GM23338 (cell line): ENCODE data around the gene CCDC40. TPM values are rescaled to one million over a fixed set of nuclear protein-coding genes. Genes with fewer than 3 reads are reported as not detected.

Experiments used
- ATAC-seq: fragments of 200-7000 bp; cut with Tn5 transposase; 3 replicates; pipeline ENCODE4 v1.9.1; 2020
- DNase-seq: peaks from one replicate; pipeline ENCODE4 v3.0.0-alpha.2; 2015; ENCODE audit warnings: low spot score
- H2AFZ ChIP-seq: fragments of 200-600 bp; sonication (generic); 2 replicates; pipeline ENCODE4 v1.8.0; 2016; ENCODE audit warnings: antibody characterized with exemption, mild to moderate bottlenecking, moderate library complexity
- H3F3A ChIP-seq: fragments of 200-600 bp; sonication (generic); replicated peaks from 2 replicates; pipeline ENCODE4 v1.8.0; 2017; ENCODE audit warnings: antibody characterized with exemption, mixed run types, low read depth
- H3K27ac ChIP-seq: fragments of 200-600 bp; sonication (generic); 2 replicates; pipeline ENCODE4 v1.6.1; 2016; ENCODE audit warnings: low read depth
- H3K27me3 ChIP-seq: fragments of 200-600 bp; sonication (generic); 2 replicates; pipeline ENCODE4 v1.8.0; 2016; ENCODE audit warnings: mild to moderate bottlenecking, mixed run types, moderate library complexity; ENCODE audit not compliant: insufficient read depth
- H3K36me3 ChIP-seq: fragments of 200-600 bp; sonication (generic); 2 replicates; pipeline ENCODE4 v1.8.0; 2016; ENCODE audit warnings: mild to moderate bottlenecking; ENCODE audit not compliant: insufficient read depth
- H3K4me1 ChIP-seq: fragments of 200-600 bp; sonication (generic); 2 replicates; pipeline ENCODE4 v1.8.0; 2016; ENCODE audit warnings: mild to moderate bottlenecking, moderate library complexity; ENCODE audit not compliant: insufficient read depth
- H3K4me2 ChIP-seq: fragments of 200-600 bp; sonication (generic); 2 replicates; pipeline ENCODE4 v1.7.1; 2017; ENCODE audit warnings: mixed run types
- H3K4me3 ChIP-seq: fragments of 200-600 bp; sonication (generic); 2 replicates; pipeline ENCODE4 v1.6.1; 2016; ENCODE audit warnings: mixed run types
- H3K79me2 ChIP-seq: fragments of 200-600 bp; sonication (generic); replicated peaks from 2 replicates; pipeline ENCODE4 v1.8.0; 2017; ENCODE audit warnings: mild to moderate bottlenecking; ENCODE audit not compliant: insufficient read depth
- H3K9me2 ChIP-seq: fragments of 200-600 bp; sonication (generic); 2 replicates; pipeline ENCODE4 v1.8.0; 2017; ENCODE audit not compliant: insufficient read depth
- H4K20me1 ChIP-seq: fragments of 200-600 bp; sonication (generic); replicated peaks from 2 replicates; pipeline ENCODE4 v1.8.0; 2017; ENCODE audit warnings: mild to moderate bottlenecking; ENCODE audit not compliant: insufficient read depth
- H3K27ac Mint-ChIP-seq: 2 replicates; pipeline ENCODE4 v1.8.0; 2020; ENCODE audit warnings: inconsistent platforms, mild to moderate bottlenecking, moderate library complexity, mixed read lengths
- H3K27me3 Mint-ChIP-seq: 3 replicates; pipeline ENCODE4 v1.8.0; 2022; ENCODE audit warnings: low read depth, mild to moderate bottlenecking, moderate library complexity, mixed read lengths, inconsistent platforms; ENCODE audit not compliant: insufficient read depth, poor library complexity
- H3K36me3 Mint-ChIP-seq: 3 replicates; pipeline ENCODE4 v1.8.0; 2021; ENCODE audit warnings: low read depth, mild to moderate bottlenecking, inconsistent platforms, moderate library complexity, mixed read lengths
- H3K4me1 Mint-ChIP-seq: 3 replicates; pipeline ENCODE4 v1.8.0; 2020; ENCODE audit warnings: mild to moderate bottlenecking, inconsistent platforms, mixed read lengths
- H3K4me3 Mint-ChIP-seq: 3 replicates; pipeline ENCODE4 v1.8.0; 2021; ENCODE audit warnings: moderate library complexity, mild to moderate bottlenecking, inconsistent platforms, mixed read lengths
- H3K9me3 Mint-ChIP-seq: 3 replicates; pipeline ENCODE4 v1.8.0; 2020; ENCODE audit warnings: moderate library complexity, mild to moderate bottlenecking, inconsistent platforms, mixed read lengths
- CREB1 ChIP-seq: fragments of 250-450 bp; sonication (Bioruptor Pico); IDR thresholded peaks from 2 replicates; pipeline ENCODE4 v1.5.0; 2020; ENCODE audit warnings: low read depth, mild to moderate bottlenecking, moderate library complexity
- EZH2 ChIP-seq: fragments of 200-600 bp; sonication (generic); IDR thresholded peaks from one replicate; pipeline ENCODE4 v1.8.0; 2017; ENCODE audit warnings: antibody characterized with exemption, mild to moderate bottlenecking, low read depth; ENCODE audit not compliant: unreplicated experiment
- EZH2phosphoT487 ChIP-seq: fragments of 200-600 bp; sonication (generic); IDR thresholded peaks from one replicate; pipeline ENCODE4 v1.8.1; 2018; ENCODE audit warnings: antibody characterized with exemption; ENCODE audit not compliant: unreplicated experiment
- JUNB ChIP-seq: IDR thresholded peaks from one replicate; pipeline ENCODE4 v1.6.1; 2016; ENCODE audit warnings: antibody characterized with exemption; ENCODE audit not compliant: unreplicated experiment
- NANOG ChIP-seq: IDR thresholded peaks from 2 replicates; pipeline ENCODE4 v1.6.1; 2016; ENCODE audit warnings: antibody characterized with exemption, borderline replicate concordance
- POLR2AphosphoS5 ChIP-seq: IDR thresholded peaks from 2 replicates; pipeline ENCODE4 v1.6.1; 2016; ENCODE audit warnings: antibody characterized with exemption, low read depth
- STAT1 ChIP-seq: IDR thresholded peaks from one replicate; pipeline ENCODE4 v1.6.1; 2016; ENCODE audit warnings: antibody characterized with exemption; ENCODE audit not compliant: unreplicated experiment
- ZNF114 ChIP-seq: fragments of 250-450 bp; sonication (Bioruptor Pico); IDR thresholded peaks from 2 replicates; pipeline ENCODE4 v1.5.0; 2020; ENCODE audit warnings: mild to moderate bottlenecking, moderate library complexity
- polyA plus RNA-seq: library from polyadenylated mRNA; unstranded; fragments of >200 nt; fragmentation: Nextera tagmentation; extraction: Ambion mirVana; gene quantifications from 2 replicates; pipeline ENCODE4 v1.2.1, GENCODE V29; 2016
- total RNA-seq: library from RNA; depleted of rRNA; stranded (reverse); fragments of >200 nt; shearing (Covaris generic); gene quantifications from 2 replicates; pipeline ENCODE4 v1.2.3, GENCODE V29; 2014
- TF ChIP-seq, protein P1 (sequence below): IDR thresholded peaks from one replicate; pipeline ENCODE4 v1.6.1; 2018; ENCODE audit warnings: antibody characterized with exemption; ENCODE audit not compliant: unreplicated experiment
- TF ChIP-seq, protein P2 (sequence below): fragments of 250-450 bp; sonication (Bioruptor Pico); IDR thresholded peaks from 2 replicates; pipeline ENCODE4 v1.5.0; 2020; ENCODE audit warnings: mild to moderate bottlenecking, moderate library complexity
- TF ChIP-seq, protein P3 (sequence below): IDR thresholded peaks from 2 replicates; pipeline ENCODE4 v1.6.1; 2016; ENCODE audit warnings: antibody characterized with exemption
- TF ChIP-seq, protein P4 (sequence below), 2 experiments: fragments of 200-600 bp in 1 of 2; sonication (generic) in 1 of 2; conservative IDR thresholded peaks; 2 replicates each; pipeline versions ENCODE4 v1.5.1 to v1.6.1; 2016 to 2017; ENCODE audit warnings: antibody characterized with exemption in 2 of 2, low read depth in 2 of 2, mild to moderate bottlenecking in 2 of 2, moderate library complexity in 1 of 2

Gene CCDC40
- total and polyA plus RNA-seq, 2 experiments from 2014 or later, result 7.6 to 8.1 TPM

DNA sequence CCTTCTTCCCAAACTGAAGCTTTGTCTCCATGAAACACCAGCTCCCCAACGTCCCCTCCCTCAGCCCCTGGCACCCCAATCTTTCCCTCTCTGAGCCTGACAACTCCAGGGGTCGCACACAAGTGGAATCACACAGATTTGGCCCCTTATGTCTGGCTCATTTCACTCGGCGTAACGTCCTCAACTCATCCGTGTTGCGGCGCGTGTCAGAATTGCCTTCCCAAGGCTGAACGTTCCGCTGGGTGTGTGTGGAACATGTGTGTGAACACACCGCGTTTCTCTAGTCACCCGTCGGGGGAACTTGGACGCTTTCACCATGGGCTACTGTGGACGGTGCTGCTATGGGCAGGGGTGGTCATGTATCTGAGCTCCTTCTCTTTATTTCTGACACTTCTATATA lies 45.7 kb upstream of the CCDC40 start:
- Mint-ChIP-seq H3K4me1 (peaks cover 64% of the 10 kb centered on the region), H3K4me3 (peak overlapping the region; percentile 4; the same call in 1 of the 3 replicates), H3K36me3 (peaks cover 2% of the 10 kb centered on the region; the same call in 2 of the 3 replicates), H3K27ac (no peak overlapping the region), H3K9me3 (no peaks in the 10 kb centered on the region; the same call in 2 of the 3 replicates), H3K27me3 (peaks cover 16% of the 10 kb centered on the region)
- ATAC-seq, result no peak
- Histone ChIP-seq H3K79me2 (peaks cover 49% of the 10 kb centered on the region), H3F3A (peaks cover 7% of the 10 kb centered on the region; the same call in 1 of the 2 replicates), H3K36me3 (no peaks in the 10 kb centered on the region), H3K4me3 (no peak overlapping the region), H3K4me2 (0 out of 2 replicates have a peak overlapping the region, but pooled peaks have one; percentile 62), H3K9me2 (no peaks in the 10 kb centered on the region), H3K27me3 (no peaks in the 10 kb centered on the region), H2AFZ (no peak overlapping the region), H3K4me1 (peaks cover 47% of the 10 kb centered on the region), H3K27ac (no peak overlapping the region), H4K20me1 (peaks cover 18% of the 10 kb centered on the region)
- no peak for DNase-seq
- TF ChIP-seq EZH2phosphoT487 (no peak), EZH2 (no peak), STAT1 (no peak), JUNB (no peak), POLR2AphosphoS5 (no peak), ZNF114 (CRISPR knock-in tag) (no peak), NANOG (no peak), CREB1 (no peak)
- TF ChIP-seq, protein P1, sequence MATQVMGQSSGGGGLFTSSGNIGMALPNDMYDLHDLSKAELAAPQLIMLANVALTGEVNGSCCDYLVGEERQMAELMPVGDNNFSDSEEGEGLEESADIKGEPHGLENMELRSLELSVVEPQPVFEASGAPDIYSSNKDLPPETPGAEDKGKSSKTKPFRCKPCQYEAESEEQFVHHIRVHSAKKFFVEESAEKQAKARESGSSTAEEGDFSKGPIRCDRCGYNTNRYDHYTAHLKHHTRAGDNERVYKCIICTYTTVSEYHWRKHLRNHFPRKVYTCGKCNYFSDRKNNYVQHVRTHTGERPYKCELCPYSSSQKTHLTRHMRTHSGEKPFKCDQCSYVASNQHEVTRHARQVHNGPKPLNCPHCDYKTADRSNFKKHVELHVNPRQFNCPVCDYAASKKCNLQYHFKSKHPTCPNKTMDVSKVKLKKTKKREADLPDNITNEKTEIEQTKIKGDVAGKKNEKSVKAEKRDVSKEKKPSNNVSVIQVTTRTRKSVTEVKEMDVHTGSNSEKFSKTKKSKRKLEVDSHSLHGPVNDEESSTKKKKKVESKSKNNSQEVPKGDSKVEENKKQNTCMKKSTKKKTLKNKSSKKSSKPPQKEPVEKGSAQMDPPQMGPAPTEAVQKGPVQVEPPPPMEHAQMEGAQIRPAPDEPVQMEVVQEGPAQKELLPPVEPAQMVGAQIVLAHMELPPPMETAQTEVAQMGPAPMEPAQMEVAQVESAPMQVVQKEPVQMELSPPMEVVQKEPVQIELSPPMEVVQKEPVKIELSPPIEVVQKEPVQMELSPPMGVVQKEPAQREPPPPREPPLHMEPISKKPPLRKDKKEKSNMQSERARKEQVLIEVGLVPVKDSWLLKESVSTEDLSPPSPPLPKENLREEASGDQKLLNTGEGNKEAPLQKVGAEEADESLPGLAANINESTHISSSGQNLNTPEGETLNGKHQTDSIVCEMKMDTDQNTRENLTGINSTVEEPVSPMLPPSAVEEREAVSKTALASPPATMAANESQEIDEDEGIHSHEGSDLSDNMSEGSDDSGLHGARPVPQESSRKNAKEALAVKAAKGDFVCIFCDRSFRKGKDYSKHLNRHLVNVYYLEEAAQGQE, result no peak
- TF ChIP-seq, protein P2, sequence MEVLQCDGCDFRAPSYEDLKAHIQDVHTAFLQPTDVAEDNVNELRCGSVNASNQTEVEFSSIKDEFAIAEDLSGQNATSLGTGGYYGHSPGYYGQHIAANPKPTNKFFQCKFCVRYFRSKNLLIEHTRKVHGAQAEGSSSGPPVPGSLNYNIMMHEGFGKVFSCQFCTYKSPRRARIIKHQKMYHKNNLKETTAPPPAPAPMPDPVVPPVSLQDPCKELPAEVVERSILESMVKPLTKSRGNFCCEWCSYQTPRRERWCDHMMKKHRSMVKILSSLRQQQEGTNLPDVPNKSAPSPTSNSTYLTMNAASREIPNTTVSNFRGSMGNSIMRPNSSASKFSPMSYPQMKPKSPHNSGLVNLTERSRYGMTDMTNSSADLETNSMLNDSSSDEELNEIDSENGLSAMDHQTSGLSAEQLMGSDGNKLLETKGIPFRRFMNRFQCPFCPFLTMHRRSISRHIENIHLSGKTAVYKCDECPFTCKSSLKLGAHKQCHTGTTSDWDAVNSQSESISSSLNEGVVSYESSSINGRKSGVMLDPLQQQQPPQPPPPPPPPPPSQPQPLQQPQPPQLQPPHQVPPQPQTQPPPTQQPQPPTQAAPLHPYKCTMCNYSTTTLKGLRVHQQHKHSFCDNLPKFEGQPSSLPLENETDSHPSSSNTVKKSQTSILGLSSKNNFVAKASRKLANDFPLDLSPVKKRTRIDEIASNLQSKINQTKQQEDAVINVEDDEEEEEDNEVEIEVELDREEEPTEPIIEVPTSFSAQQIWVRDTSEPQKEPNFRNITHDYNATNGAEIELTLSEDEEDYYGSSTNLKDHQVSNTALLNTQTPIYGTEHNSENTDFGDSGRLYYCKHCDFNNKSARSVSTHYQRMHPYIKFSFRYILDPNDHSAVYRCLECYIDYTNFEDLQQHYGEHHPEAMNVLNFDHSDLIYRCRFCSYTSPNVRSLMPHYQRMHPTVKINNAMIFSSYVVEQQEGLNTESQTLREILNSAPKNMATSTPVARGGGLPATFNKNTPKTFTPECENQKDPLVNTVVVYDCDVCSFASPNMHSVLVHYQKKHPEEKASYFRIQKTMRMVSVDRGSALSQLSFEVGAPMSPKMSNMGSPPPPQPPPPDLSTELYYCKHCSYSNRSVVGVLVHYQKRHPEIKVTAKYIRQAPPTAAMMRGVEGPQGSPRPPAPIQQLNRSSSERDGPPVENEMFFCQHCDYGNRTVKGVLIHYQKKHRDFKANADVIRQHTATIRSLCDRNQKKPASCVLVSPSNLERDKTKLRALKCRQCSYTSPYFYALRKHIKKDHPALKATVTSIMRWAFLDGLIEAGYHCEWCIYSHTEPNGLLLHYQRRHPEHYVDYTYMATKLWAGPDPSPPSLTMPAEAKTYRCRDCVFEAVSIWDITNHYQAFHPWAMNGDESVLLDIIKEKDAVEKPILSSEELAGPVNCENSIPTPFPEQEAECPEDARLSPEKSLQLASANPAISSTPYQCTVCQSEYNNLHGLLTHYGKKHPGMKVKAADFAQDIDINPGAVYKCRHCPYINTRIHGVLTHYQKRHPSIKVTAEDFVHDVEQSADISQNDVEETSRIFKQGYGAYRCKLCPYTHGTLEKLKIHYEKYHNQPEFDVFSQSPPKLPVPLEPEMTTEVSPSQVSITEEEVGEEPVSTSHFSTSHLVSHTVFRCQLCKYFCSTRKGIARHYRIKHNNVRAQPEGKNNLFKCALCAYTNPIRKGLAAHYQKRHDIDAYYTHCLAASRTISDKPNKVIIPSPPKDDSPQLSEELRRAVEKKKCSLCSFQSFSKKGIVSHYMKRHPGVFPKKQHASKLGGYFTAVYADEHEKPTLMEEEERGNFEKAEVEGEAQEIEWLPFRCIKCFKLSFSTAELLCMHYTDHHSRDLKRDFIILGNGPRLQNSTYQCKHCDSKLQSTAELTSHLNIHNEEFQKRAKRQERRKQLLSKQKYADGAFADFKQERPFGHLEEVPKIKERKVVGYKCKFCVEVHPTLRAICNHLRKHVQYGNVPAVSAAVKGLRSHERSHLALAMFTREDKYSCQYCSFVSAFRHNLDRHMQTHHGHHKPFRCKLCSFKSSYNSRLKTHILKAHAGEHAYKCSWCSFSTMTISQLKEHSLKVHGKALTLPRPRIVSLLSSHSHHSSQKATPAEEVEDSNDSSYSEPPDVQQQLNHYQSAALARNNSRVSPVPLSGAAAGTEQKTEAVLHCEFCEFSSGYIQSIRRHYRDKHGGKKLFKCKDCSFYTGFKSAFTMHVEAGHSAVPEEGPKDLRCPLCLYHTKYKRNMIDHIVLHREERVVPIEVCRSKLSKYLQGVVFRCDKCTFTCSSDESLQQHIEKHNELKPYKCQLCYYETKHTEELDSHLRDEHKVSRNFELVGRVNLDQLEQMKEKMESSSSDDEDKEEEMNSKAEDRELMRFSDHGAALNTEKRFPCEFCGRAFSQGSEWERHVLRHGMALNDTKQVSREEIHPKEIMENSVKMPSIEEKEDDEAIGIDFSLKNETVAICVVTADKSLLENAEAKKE (CRISPR knock-in tag), result no peak
- TF ChIP-seq, protein P3, sequence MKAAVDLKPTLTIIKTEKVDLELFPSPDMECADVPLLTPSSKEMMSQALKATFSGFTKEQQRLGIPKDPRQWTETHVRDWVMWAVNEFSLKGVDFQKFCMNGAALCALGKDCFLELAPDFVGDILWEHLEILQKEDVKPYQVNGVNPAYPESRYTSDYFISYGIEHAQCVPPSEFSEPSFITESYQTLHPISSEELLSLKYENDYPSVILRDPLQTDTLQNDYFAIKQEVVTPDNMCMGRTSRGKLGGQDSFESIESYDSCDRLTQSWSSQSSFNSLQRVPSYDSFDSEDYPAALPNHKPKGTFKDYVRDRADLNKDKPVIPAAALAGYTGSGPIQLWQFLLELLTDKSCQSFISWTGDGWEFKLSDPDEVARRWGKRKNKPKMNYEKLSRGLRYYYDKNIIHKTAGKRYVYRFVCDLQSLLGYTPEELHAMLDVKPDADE, result no peak
- TF ChIP-seq, protein P4, sequence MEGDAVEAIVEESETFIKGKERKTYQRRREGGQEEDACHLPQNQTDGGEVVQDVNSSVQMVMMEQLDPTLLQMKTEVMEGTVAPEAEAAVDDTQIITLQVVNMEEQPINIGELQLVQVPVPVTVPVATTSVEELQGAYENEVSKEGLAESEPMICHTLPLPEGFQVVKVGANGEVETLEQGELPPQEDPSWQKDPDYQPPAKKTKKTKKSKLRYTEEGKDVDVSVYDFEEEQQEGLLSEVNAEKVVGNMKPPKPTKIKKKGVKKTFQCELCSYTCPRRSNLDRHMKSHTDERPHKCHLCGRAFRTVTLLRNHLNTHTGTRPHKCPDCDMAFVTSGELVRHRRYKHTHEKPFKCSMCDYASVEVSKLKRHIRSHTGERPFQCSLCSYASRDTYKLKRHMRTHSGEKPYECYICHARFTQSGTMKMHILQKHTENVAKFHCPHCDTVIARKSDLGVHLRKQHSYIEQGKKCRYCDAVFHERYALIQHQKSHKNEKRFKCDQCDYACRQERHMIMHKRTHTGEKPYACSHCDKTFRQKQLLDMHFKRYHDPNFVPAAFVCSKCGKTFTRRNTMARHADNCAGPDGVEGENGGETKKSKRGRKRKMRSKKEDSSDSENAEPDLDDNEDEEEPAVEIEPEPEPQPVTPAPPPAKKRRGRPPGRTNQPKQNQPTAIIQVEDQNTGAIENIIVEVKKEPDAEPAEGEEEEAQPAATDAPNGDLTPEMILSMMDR (conservative IDR thresholded peaks at IDR 0.05; ENCODE audit: low read depth in 2 of 2), result no peak
